Lung (tissue), 12 donors: Measurements from ENCODE around the gene PDIA6. TPM values are rescaled to one million over a fixed set of nuclear protein-coding genes. Genes with fewer than 3 reads are reported as not detected.

Experiments used
- ATAC-seq: fragments of 200-7000 bp; cut with Tn5 transposase; one replicate; pipeline ENCODE4 v1.9.1; 2020; ENCODE audit warnings: moderate number of reproducible peaks; ENCODE audit not compliant: insufficient read depth, low FRiP score
- DNase-seq, 3 donors: peaks; one replicate each; pipeline ENCODE4 v3.0.0-alpha.2; 2013 to 2017
- H3K27ac ChIP-seq, 2 donors: one replicate each; pipeline ENCODE4 v1.5.1; 2013; ENCODE audit warnings: mild to moderate bottlenecking in 2 of 2, moderate library complexity in 2 of 2, control low read depth in 1 of 2, inconsistent platforms in 1 of 2, low read depth in 1 of 2, low read length in 1 of 2
- H3K27me3 ChIP-seq, 3 donors: one replicate each; pipeline ENCODE4 v1.5.1; 2013; ENCODE audit warnings: low read length in 2 of 3; ENCODE audit not compliant: control insufficient read depth in 3 of 3, insufficient read depth in 3 of 3
- H3K36me3 ChIP-seq, 4 donors: one replicate each; pipeline ENCODE4 v1.5.1; 2013; ENCODE audit warnings: low read length in 4 of 4, mild to moderate bottlenecking in 1 of 4, moderate library complexity in 1 of 4; ENCODE audit not compliant: control insufficient read depth in 4 of 4, insufficient read depth in 4 of 4
- H3K4me1 ChIP-seq, 5 donors: one replicate each; pipeline ENCODE4 v1.5.1; 2013; ENCODE audit warnings: low read length in 5 of 5, mild to moderate bottlenecking in 2 of 5, moderate library complexity in 1 of 5; ENCODE audit not compliant: control insufficient read depth in 5 of 5, insufficient read depth in 5 of 5
- H3K4me3 ChIP-seq: one replicate; pipeline ENCODE4 v1.5.1; 2013; ENCODE audit warnings: mild to moderate bottlenecking, control low read depth, moderate library complexity
- H3K9ac ChIP-seq, 2 donors: one replicate each; pipeline ENCODE4 v1.5.1; 2013; ENCODE audit warnings: low read length in 2 of 2, control low read depth in 1 of 2; ENCODE audit not compliant: insufficient read depth in 1 of 2
- H3K9me3 ChIP-seq, 4 donors: one replicate each; pipeline ENCODE4 v1.5.1; 2013; ENCODE audit warnings: low read length in 3 of 4, mild to moderate bottlenecking in 1 of 4, moderate library complexity in 1 of 4; ENCODE audit not compliant: control insufficient read depth in 4 of 4, insufficient read depth in 3 of 4
- WGBS, 2 donors: extraction: QIAGEN DNeasy Blood & Tissue Kit; methylation state at CpG; one replicate each; pipeline ENCODE4 v1.1.7; 2013; 5-methylcytosine and 5-hydroxymethylcytosine counted together
- polyA plus RNA-seq, 2 donors: library from polyadenylated mRNA; stranded (reverse); fragments of 200-250 nt; gene quantifications; one replicate each; pipeline ENCODE4 v1.2.1, GENCODE V29; 2013
- total RNA-seq, 2 donors: library from RNA; depleted of rRNA in 1 of 2; stranded (reverse); fragments of >200 nt in 1 of 2; gene quantifications; one replicate each; pipeline ENCODE4 v1.2.1, GENCODE V29; 2014 to 2021
- TF ChIP-seq, protein P1 (sequence below): IDR thresholded peaks from 2 replicates; pipeline ENCODE4 v1.5.1; 2012; ENCODE audit warnings: mild to moderate bottlenecking; ENCODE audit errors: control extremely low read depth, extremely low read depth
- donor health status: control.
- donor health status: control.
- donor health status: Bipolar disorder and iron deficiency.
- donor health status: healthy.
- donor health status: DM: yes; HTN: yes; CAD: no.

PDIA6 gene
- total and polyA plus RNA-seq, 4 donors, result 70.1 to 341 (median 189) TPM

DNA sequence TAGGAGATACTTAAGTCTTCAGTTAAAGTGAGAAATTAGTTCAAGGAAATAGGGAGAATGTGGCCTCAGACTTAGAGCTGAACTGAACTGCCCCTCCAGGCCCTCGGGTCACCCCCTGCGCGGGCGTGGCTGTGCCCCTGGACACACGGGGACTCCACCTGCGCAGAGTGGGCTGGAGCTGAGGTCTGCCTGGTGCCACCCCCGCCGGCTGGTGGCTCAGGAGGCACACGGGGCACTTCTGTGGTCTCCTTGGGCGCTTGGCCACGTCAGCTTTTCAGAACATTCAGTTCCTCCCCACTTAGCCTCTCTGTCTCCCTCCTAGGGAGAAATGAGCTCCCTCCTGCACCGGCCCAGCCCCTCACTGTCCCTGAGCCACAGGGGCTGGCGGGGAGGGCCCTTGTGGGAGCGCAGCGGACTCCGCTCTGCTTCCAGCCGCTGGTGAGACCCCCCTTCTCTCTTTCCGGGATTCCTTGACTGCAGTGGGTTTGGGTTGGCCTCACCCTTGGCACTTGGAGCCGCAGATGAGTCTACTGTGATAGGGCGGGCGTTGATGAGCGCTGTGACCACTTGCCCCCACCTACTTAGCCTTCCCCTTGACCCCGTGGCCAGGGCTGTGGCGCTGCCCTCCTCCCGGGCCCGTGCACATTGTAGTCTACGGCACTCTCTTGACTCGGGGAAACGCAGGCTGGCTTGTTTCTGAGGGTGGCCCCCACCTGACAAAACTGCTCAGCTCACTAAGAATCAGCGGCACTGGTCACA, 18.2 kb upstream of the PDIA6 start:
- ATAC-seq (no peak), DNase-seq (no peak)
- H3K27me3 ChIP-seq, result peaks cover 0 to 8% (median 5%) of the 10 kb centered on the region in 3 donors
- H3K9me3 ChIP-seq, result peaks cover 0 to 2% (median 0%) of the 10 kb centered on the region in 4 donors
- no peaks in the 10 kb centered on the region for H3K36me3 ChIP-seq
- H3K27ac ChIP-seq, result no peak overlapping the region
- TF ChIP-seq, protein P1, sequence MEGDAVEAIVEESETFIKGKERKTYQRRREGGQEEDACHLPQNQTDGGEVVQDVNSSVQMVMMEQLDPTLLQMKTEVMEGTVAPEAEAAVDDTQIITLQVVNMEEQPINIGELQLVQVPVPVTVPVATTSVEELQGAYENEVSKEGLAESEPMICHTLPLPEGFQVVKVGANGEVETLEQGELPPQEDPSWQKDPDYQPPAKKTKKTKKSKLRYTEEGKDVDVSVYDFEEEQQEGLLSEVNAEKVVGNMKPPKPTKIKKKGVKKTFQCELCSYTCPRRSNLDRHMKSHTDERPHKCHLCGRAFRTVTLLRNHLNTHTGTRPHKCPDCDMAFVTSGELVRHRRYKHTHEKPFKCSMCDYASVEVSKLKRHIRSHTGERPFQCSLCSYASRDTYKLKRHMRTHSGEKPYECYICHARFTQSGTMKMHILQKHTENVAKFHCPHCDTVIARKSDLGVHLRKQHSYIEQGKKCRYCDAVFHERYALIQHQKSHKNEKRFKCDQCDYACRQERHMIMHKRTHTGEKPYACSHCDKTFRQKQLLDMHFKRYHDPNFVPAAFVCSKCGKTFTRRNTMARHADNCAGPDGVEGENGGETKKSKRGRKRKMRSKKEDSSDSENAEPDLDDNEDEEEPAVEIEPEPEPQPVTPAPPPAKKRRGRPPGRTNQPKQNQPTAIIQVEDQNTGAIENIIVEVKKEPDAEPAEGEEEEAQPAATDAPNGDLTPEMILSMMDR, result no peak
- no peak overlapping the region for H3K4me3 ChIP-seq
- WGBS, 2 donors, result 70 to 79% methylated on average over 30 of the region's 30 CpGs
- H3K4me1 ChIP-seq, result peaks cover 0 to 6% (median 0%) of the 10 kb centered on the region in 5 donors
- no peak overlapping the region for H3K9ac ChIP-seq

DNA sequence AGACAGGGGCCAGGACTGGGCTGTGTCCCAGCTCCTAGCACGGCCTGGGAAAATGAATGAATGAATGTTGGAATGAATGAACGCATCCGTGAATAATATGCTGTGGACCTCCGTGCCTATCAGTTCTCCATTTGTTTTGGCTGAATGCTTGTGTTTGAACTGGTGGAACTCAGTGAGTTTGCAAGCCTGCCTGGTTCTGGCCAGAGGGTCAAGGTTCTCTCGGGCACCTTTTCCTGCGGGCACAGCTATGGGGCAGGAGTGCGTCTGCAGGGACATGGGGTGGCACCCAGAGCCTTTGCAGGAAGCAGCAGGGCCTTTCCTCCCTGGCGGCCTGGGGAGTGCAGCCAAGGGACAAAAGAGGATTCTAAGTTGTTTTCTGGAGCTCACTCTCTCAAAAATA, 17.6 kb upstream of the PDIA6 start:
- Histone ChIP-seq H3K4me3 (no peak overlapping the region), H3K27ac (no peak overlapping the region), H3K4me1 (peaks cover 0 to 6% (median 0%) of the 10 kb centered on the region in 5 donors), H3K9me3 (peaks cover 0 to 6% (median 0%) of the 10 kb centered on the region in 4 donors), H3K36me3 (no peaks in the 10 kb centered on the region), H3K27me3 (peaks cover 0 to 8% (median 5%) of the 10 kb centered on the region in 3 donors), H3K9ac (no peak overlapping the region)
- DNase-seq, result no peak
- WGBS, 2 donors, result 87% methylated on average over 8 of the region's 8 CpGs
- ATAC-seq, result no peak
- TF ChIP-seq, protein P1, result no peak

DNA sequence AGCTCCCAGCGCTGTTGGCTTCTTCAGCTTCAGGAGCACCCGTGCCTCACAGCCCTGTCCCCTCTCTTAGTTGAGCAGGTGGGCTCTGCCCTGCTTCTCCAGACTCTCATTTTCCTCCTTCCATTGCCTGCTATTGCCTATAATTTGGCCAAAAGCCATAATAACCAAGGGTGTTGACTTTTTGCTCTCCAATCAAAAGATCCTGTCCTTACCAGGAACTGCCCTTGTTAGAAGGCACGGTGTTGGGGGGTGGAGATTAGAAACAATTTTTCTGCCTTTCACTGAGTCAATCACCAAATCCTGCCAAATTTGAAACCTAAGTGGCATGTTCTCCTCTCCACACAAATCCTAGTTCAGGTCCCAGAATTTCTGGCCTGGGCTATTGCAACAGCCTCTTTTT, 16.7 kb upstream of the PDIA6 start:
- Histone ChIP-seq H3K4me1 (peaks cover 0 to 6% (median 0%) of the 10 kb centered on the region in 5 donors), H3K9me3 (peaks cover 0 to 6% (median 0%) of the 10 kb centered on the region in 4 donors), H3K9ac (no peak overlapping the region), H3K4me3 (no peak overlapping the region), H3K36me3 (no peaks in the 10 kb centered on the region), H3K27ac (no peak overlapping the region), H3K27me3 (peaks cover 0 to 8% (median 5%) of the 10 kb centered on the region in 3 donors)
- TF ChIP-seq, protein P1, result no peak
- DNase-seq, result no peak
- no peak for ATAC-seq
- WGBS, 2 donors, result 71 to 85% methylated on average over 3 of the region's 3 CpGs
